SK-N-SH (cell line): ENCODE results near the gene RNF4.

Source experiments
- CTCF ChIP-seq: fragments of 200-600 bp; sonication (generic); IDR thresholded peaks from 2 replicates; pipeline ENCODE4 v1.6.1; 2017; ENCODE audit warnings: antibody characterized with exemption, mild to moderate bottlenecking, moderate library complexity
- EP300 ChIP-seq, 2 experiments: IDR thresholded peaks; 2 replicates each; pipeline versions ENCODE4 v1.4.0 to v1.6.1; 2012; ENCODE audit warnings: borderline replicate concordance in 1 of 2, low read depth in 1 of 2, low read length in 1 of 2
- EZH2phosphoT487 ChIP-seq: fragments of 200-600 bp; sonication (generic); IDR thresholded peaks from 2 replicates; pipeline ENCODE4 v1.6.1; 2017; ENCODE audit warnings: low read depth, mixed run types, mild to moderate bottlenecking, antibody characterized with exemption, moderate library complexity, borderline replicate concordance
- JUND ChIP-seq: IDR thresholded peaks from 2 replicates; pipeline ENCODE4 v1.4.0; 2012
- MEF2A ChIP-seq: IDR thresholded peaks from 2 replicates; pipeline ENCODE4 v1.4.0; 2012; ENCODE audit warnings: low read depth, borderline replicate concordance
- NRF1 ChIP-seq: IDR thresholded peaks from 2 replicates; pipeline ENCODE4 v1.6.1; 2012; ENCODE audit warnings: low read depth, mild to moderate bottlenecking, low read length
- POLR2AphosphoS5 ChIP-seq: IDR thresholded peaks from 2 replicates; pipeline ENCODE4 v1.6.1; 2012; ENCODE audit warnings: low read depth, low read length
- RAD21 ChIP-seq: IDR thresholded peaks from 2 replicates; pipeline ENCODE4 v1.6.1; 2012; ENCODE audit warnings: mild to moderate bottlenecking, low read length
- REST ChIP-seq: IDR thresholded peaks from 2 replicates; pipeline ENCODE4 v1.6.1; 2012; ENCODE audit warnings: mild to moderate bottlenecking, low read depth, low read length, moderate library complexity
- USF2 ChIP-seq: fragments of 150-350 bp; IDR thresholded peaks from 2 replicates; pipeline ENCODE4 v1.6.1; 2017; ENCODE audit warnings: antibody characterized with exemption, low read length, low read depth, borderline replicate concordance

GRCh38 chr4:2507259-2507658 is 38.4 kb downstream of the RNF4 start:
- no peak for TF ChIP-seq EZH2phosphoT487
- TF ChIP-seq EP300 (IDR thresholded peaks at IDR 0.05; ENCODE audit: borderline replicate concordance in 1 of 2, low read depth in 1 of 2, low read length in 1 of 2) = no peak
- TF ChIP-seq CTCF = no peak
- TF ChIP-seq POLR2AphosphoS5 = no peak
- no peak for TF ChIP-seq JUND
- no peak for TF ChIP-seq RAD21
- TF ChIP-seq REST = no peak
- TF ChIP-seq USF2 = no peak
- no peak for TF ChIP-seq MEF2A
- TF ChIP-seq NRF1 = no peak
